SK-N-MC (cell line): ENCODE results near the gene SLC44A1.

Source experiments
- DNase-seq: peaks from one replicate; pipeline ENCODE4 v3.0.0-alpha.2; 2011; ENCODE audit warnings: low read depth, low spot score
- H3K27ac ChIP-seq: fragments of 200-600 bp; sonication (generic); 2 replicates; pipeline ENCODE4 v1.5.1; 2016; ENCODE audit warnings: mixed run types
- H3K36me3 ChIP-seq: fragments of 200-600 bp; sonication (generic); 2 replicates; pipeline ENCODE4 v1.6.1; 2017; ENCODE audit warnings: antibody characterized with exemption, low read length, mixed read lengths; ENCODE audit not compliant: insufficient read depth
- H3K4me3 ChIP-seq: fragments of 200-600 bp; sonication (generic); 2 replicates; pipeline ENCODE4 v1.5.1; 2016
- H3K9ac ChIP-seq: fragments of 200-600 bp; sonication (generic); 2 replicates; pipeline ENCODE4 v1.8.0; 2017; ENCODE audit warnings: mixed run types, mixed read lengths; ENCODE audit not compliant: insufficient read length
- H3K9me3 ChIP-seq: fragments of 200-600 bp; sonication (generic); 2 replicates; pipeline ENCODE4 v1.6.1; 2017; ENCODE audit warnings: low read depth, mild to moderate bottlenecking, antibody characterized with exemption, low read length, moderate library complexity, mixed read lengths
- EZH2 ChIP-seq: fragments of 200-600 bp; sonication (generic); IDR thresholded peaks from one replicate; pipeline ENCODE4 v1.6.1; 2017; ENCODE audit warnings: antibody characterized with exemption
- FOXP2 ChIP-seq: optimal IDR thresholded peaks from 2 replicates; pipeline ENCODE3; 2011; ENCODE audit warnings: mild to moderate bottlenecking, moderate library complexity; ENCODE audit not compliant: insufficient read depth; ENCODE audit errors: extremely low read length, control extremely low read depth
- POLR2AphosphoS5 ChIP-seq: IDR thresholded peaks from 2 replicates; pipeline ENCODE4 v1.6.1; 2012; ENCODE audit warnings: mild to moderate bottlenecking, low read depth, low read length, borderline replicate concordance

The SLC44A1 gene

GRCh38 chr9:105483618-105484017 is 239.2 kb downstream of the SLC44A1 start:
- no peak for DNase-seq
- H3K9me3 ChIP-seq: no peaks in the 10 kb centered on the region
- H3K36me3 ChIP-seq: peaks cover 31% of the 10 kb centered on the region
- TF ChIP-seq POLR2AphosphoS5: no peak
- no peak for TF ChIP-seq EZH2
- TF ChIP-seq FOXP2: no peak
- H3K27ac ChIP-seq: no peak overlapping the region
- H3K9ac ChIP-seq: no peak overlapping the region
- H3K4me3 ChIP-seq: no peak overlapping the region

DNA sequence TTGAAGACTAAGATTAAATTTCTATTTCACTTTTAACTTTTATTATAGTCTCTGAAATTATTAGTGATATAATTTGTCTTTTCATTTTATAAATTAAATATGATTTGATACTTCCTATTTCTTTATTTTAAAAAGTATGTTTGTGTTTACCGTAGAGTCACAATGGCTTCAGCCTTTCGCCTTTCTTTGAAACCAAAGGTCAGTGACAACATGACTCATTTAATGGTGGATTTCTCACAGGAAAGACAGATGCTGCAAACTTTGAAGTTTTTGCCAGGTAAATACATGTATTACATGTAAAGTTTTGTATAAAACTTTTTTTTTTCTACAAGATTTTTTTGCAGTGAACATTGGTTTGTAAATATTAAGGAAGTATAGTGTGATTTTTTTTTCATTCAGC is 239.8 kb downstream of the SLC44A1 start:
- Histone ChIP-seq H3K9ac (no peak overlapping the region), H3K9me3 (no peaks in the 10 kb centered on the region), H3K27ac (no peak overlapping the region), H3K36me3 (peaks cover 33% of the 10 kb centered on the region), H3K4me3 (no peak overlapping the region)
- DNase-seq: no peak
- TF ChIP-seq POLR2AphosphoS5 (no peak), EZH2 (no peak), FOXP2 (no peak)

DNA sequence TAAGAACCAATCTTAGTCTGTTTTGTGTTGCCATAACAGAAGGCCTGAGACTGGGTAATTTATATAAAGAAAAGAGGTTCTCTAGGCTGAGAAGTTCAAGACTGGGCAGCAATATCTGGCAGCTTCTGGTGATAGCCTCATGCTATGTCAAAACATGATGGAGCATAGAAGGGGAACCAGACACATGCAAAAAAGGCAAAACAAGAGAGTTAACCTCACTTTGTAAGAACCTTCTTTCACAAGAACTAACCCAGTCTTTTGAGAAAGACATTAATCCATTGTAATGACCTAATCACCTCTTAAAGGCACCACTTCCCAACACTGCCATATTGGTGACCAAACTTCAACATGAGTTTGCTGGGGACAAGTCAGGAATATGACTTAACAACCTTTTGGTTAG is 240.7 kb downstream of the SLC44A1 start:
- DNase-seq: no peak
- Histone ChIP-seq H3K36me3 (peaks cover 33% of the 10 kb centered on the region), H3K4me3 (no peak overlapping the region), H3K9me3 (no peaks in the 10 kb centered on the region), H3K27ac (no peak overlapping the region), H3K9ac (no peak overlapping the region)
- no peak for TF ChIP-seq POLR2AphosphoS5
- no peak for TF ChIP-seq FOXP2
- TF ChIP-seq EZH2: no peak
